Neural cell (in vitro differentiated cells): ENCODE results near the gene LZTFL1. TPM values are rescaled to one million over a fixed set of nuclear protein-coding genes. Genes with fewer than 3 reads are reported as not detected.

Source experiments
- H2AFZ ChIP-seq: fragments of 200-600, 300-800 bp; sonication (generic), shearing (Covaris generic); 2 replicates; pipeline ENCODE4 v1.6.0; 2014; ENCODE audit warnings: low read depth, mild to moderate bottlenecking, antibody characterized with exemption, low read length, moderate library complexity
- H3F3A ChIP-seq: fragments of 200-600 bp; shearing (Covaris generic); 2 replicates; pipeline ENCODE4 v1.6.1; 2016; ENCODE audit warnings: mild to moderate bottlenecking, moderate library complexity, mixed read lengths, antibody characterized with exemption, low read length; ENCODE audit not compliant: insufficient read depth, poor library complexity, severe bottlenecking
- H3K27ac ChIP-seq: fragments of 200-600, 300-800 bp; sonication (generic), shearing (Covaris generic); 2 replicates; pipeline ENCODE4 v1.5.1; 2014; ENCODE audit warnings: mild to moderate bottlenecking, low read length, moderate library complexity
- H3K27me3 ChIP-seq: fragments of 300-800, 200-600 bp; sonication (generic), shearing (Covaris generic); 2 replicates; pipeline ENCODE4 v1.6.0; 2014; ENCODE audit warnings: mild to moderate bottlenecking, low read depth, low read length, moderate library complexity; ENCODE audit not compliant: insufficient read depth
- H3K36me3 ChIP-seq: fragments of 300-800, 200-600 bp; sonication (generic), shearing (Covaris generic); 2 replicates; pipeline ENCODE4 v1.5.1; 2014; ENCODE audit warnings: mild to moderate bottlenecking, antibody characterized with exemption, low read length, moderate library complexity; ENCODE audit not compliant: insufficient read depth
- H3K4me2 ChIP-seq: fragments of 300-800, 200-600 bp; sonication (generic), shearing (Covaris generic); 2 replicates; pipeline ENCODE4 v1.6.0; 2014; ENCODE audit warnings: mild to moderate bottlenecking, low read length
- H3K4me3 ChIP-seq: fragments of 300-800, 200-600 bp; sonication (generic), shearing (Covaris generic); 2 replicates; pipeline ENCODE4 v1.5.1; 2014; ENCODE audit warnings: mild to moderate bottlenecking, low read length, moderate library complexity
- H3K79me2 ChIP-seq: fragments of 200-600 bp; shearing (Covaris generic); replicated peaks from 2 replicates; pipeline ENCODE4 v1.6.0; 2014; ENCODE audit warnings: mild to moderate bottlenecking, low read length, moderate library complexity; ENCODE audit not compliant: insufficient read depth
- H3K9ac ChIP-seq: fragments of 300-800, 200-600 bp; sonication (generic), shearing (Covaris generic); 2 replicates; pipeline ENCODE4 v1.6.1; 2016; ENCODE audit warnings: mild to moderate bottlenecking, low read length, mixed read lengths
- H3K9me2 ChIP-seq: fragments of 200-600 bp; shearing (Covaris generic); 2 replicates; pipeline ENCODE4 v1.6.1; 2016; ENCODE audit warnings: mild to moderate bottlenecking, low read length, mixed read lengths; ENCODE audit not compliant: insufficient read depth
- H3K9me3 ChIP-seq: fragments of 200-600, 300-800 bp; sonication (generic), shearing (Covaris generic); 2 replicates; pipeline ENCODE4 v1.6.1; 2016; ENCODE audit warnings: mild to moderate bottlenecking, mixed run types, low read length, moderate library complexity, mixed read lengths
- H4K20me1 ChIP-seq: fragments of 200-600 bp; shearing (Covaris generic); 2 replicates; pipeline ENCODE4 v1.6.1; 2016; ENCODE audit warnings: mild to moderate bottlenecking, mixed run types; ENCODE audit not compliant: insufficient read depth
- CTCF ChIP-seq: fragments of 450-650 bp; IDR thresholded peaks from 2 replicates; pipeline ENCODE4 v1.5.1; 2014; ENCODE audit warnings: antibody characterized with exemption, mild to moderate bottlenecking, moderate library complexity; ENCODE audit not compliant: poor library complexity, severe bottlenecking
- EP300 ChIP-seq: fragments of 450-650 bp; conservative IDR thresholded peaks from 2 replicates; pipeline ENCODE4 v1.6.1; 2014; ENCODE audit warnings: antibody characterized with exemption, mild to moderate bottlenecking, moderate library complexity; ENCODE audit not compliant: poor library complexity, severe bottlenecking
- EZH2 ChIP-seq: fragments of 200-600, 300-800 bp; shearing (Covaris generic), sonication (generic); IDR thresholded peaks from 2 replicates; pipeline ENCODE4 v1.6.1; 2014; ENCODE audit warnings: antibody characterized with exemption, low read length, borderline replicate concordance, mild to moderate bottlenecking; ENCODE audit not compliant: insufficient read depth, poor library complexity, severe bottlenecking
- MXI1 ChIP-seq: fragments of 450-650 bp; conservative IDR thresholded peaks from 2 replicates; pipeline ENCODE4 v1.6.1; 2014; ENCODE audit warnings: antibody characterized with exemption, mild to moderate bottlenecking; ENCODE audit not compliant: poor library complexity, severe bottlenecking
- POLR2AphosphoS5 ChIP-seq: IDR thresholded peaks from 2 replicates; pipeline ENCODE4 v1.6.1; 2012
- RAD21 ChIP-seq: fragments of 450-650 bp; conservative IDR thresholded peaks from 2 replicates; pipeline ENCODE4 v1.6.1; 2014; ENCODE audit warnings: antibody characterized with exemption, mild to moderate bottlenecking, moderate library complexity
- REST ChIP-seq: IDR thresholded peaks from 2 replicates; pipeline ENCODE4 v1.6.1; 2012; ENCODE audit warnings: borderline replicate concordance
- SMC3 ChIP-seq: fragments of 450-650 bp; conservative IDR thresholded peaks from 2 replicates; pipeline ENCODE4 v1.6.1; 2014; ENCODE audit warnings: antibody characterized with exemption, mild to moderate bottlenecking, moderate library complexity; ENCODE audit not compliant: poor library complexity
- TAF1 ChIP-seq: IDR thresholded peaks from 2 replicates; pipeline ENCODE4 v1.6.1; 2012; ENCODE audit warnings: low read depth
- polyA plus RNA-seq: library from polyadenylated mRNA; depleted of rRNA; stranded (reverse); fragments of >200 nt; gene quantifications from 2 replicates; pipeline ENCODE4 v1.2.3, GENCODE V29; 2014

The LZTFL1 gene
- polyA plus RNA-seq, 1 donor from 2014 or later, result 26.8 TPM

- Histone ChIP-seq H3K27ac (no peak overlapping the region), H3K9ac (no peak overlapping the region), H3K79me2 (no peaks in the 10 kb centered on the region), H3K27me3 (no peaks in the 10 kb centered on the region), H3K4me2 (no peak overlapping the region), H4K20me1 (no peaks in the 10 kb centered on the region), H2AFZ (no peak overlapping the region), H3K36me3 (peaks cover 9% of the 10 kb centered on the region), H3F3A (no peaks in the 10 kb centered on the region), H3K4me3 (no peak overlapping the region), H3K9me2 (no peaks in the 10 kb centered on the region), H3K9me3 (no peaks in the 10 kb centered on the region)
- TF ChIP-seq POLR2AphosphoS5 (no peak), RAD21 (no peak), EP300 (no peak)
These were observed 15.6 kb downstream of the LZTFL1 start for GRCh38 chr3:45826321-45826720.

GRCh38 chr3:45821127-45821526 is 20.8 kb downstream of the LZTFL1 start:
- no peaks in the 10 kb centered on the region for H4K20me1 ChIP-seq
- no peak overlapping the region for H3K4me3 ChIP-seq
- no peak overlapping the region for H3K9ac ChIP-seq
- H3K27ac ChIP-seq, result no peak overlapping the region
- no peaks in the 10 kb centered on the region for H3F3A ChIP-seq
- TF ChIP-seq MXI1 (no peak), TAF1 (no peak), EP300 (no peak)
- H3K4me2 ChIP-seq, result no peak overlapping the region
- H3K79me2 ChIP-seq, result no peaks in the 10 kb centered on the region
- peaks cover 3% of the 10 kb centered on the region for H3K9me3 ChIP-seq
- H3K9me2 ChIP-seq, result no peaks in the 10 kb centered on the region
- no peaks in the 10 kb centered on the region for H3K36me3 ChIP-seq
- H2AFZ ChIP-seq, result no peak overlapping the region
- no peaks in the 10 kb centered on the region for H3K27me3 ChIP-seq

GRCh38 chr3:45819543-45819942 is 22.4 kb downstream of the LZTFL1 start:
- H3K9me3 ChIP-seq, result peaks cover 6% of the 10 kb centered on the region
- no peaks in the 10 kb centered on the region for H3F3A ChIP-seq
- H3K4me2 ChIP-seq, result no peak overlapping the region
- H4K20me1 ChIP-seq, result no peaks in the 10 kb centered on the region
- H3K27ac ChIP-seq, result no peak overlapping the region
- H2AFZ ChIP-seq, result no peak overlapping the region
- H3K4me3 ChIP-seq, result no peak overlapping the region
- H3K9me2 ChIP-seq, result no peaks in the 10 kb centered on the region
- no peaks in the 10 kb centered on the region for H3K27me3 ChIP-seq
- no peaks in the 10 kb centered on the region for H3K36me3 ChIP-seq
- H3K9ac ChIP-seq, result no peak overlapping the region
- TF ChIP-seq EP300, result no peak
- TF ChIP-seq SMC3, result no peak
- no peak for TF ChIP-seq MXI1
- no peak for TF ChIP-seq POLR2AphosphoS5
- no peak for TF ChIP-seq RAD21
- H3K79me2 ChIP-seq, result no peaks in the 10 kb centered on the region

GRCh38 chr3:45817831-45818522 is 23.9 kb downstream of the LZTFL1 start:
- Histone ChIP-seq H3K4me3 (no peak overlapping the region), H3K27ac (no peak overlapping the region), H3K79me2 (no peaks in the 10 kb centered on the region), H3K9ac (no peak overlapping the region), H2AFZ (no peak overlapping the region), H3K36me3 (no peaks in the 10 kb centered on the region), H3F3A (no peaks in the 10 kb centered on the region), H3K9me2 (no peaks in the 10 kb centered on the region), H3K4me2 (no peak overlapping the region), H3K27me3 (no peaks in the 10 kb centered on the region), H4K20me1 (no peaks in the 10 kb centered on the region), H3K9me3 (peaks cover 6% of the 10 kb centered on the region)
- no peak for TF ChIP-seq RAD21
- no peak for TF ChIP-seq EZH2
- TF ChIP-seq REST, result no peak
- no peak for TF ChIP-seq CTCF
- no peak for TF ChIP-seq MXI1
- TF ChIP-seq SMC3, result no peak
- no peak for TF ChIP-seq TAF1
- TF ChIP-seq EP300, result no peak
- no peak for TF ChIP-seq POLR2AphosphoS5
